Neutrophil (primary cell): ENCODE data around the gene KHDC1.
"Not testable (repeated sequence)": the region's sequence is repeated elsewhere in the genome, so short reads cannot be mapped to it uniquely, and the experiment has no call there.

ENCODE experiments used
- H3K27ac ChIP-seq: fragments of 200-600 bp; sonication (generic); 2 replicates; pipeline ENCODE4 v1.5.1; 2016; ENCODE audit warnings: mild to moderate bottlenecking, moderate library complexity
- H3K27me3 ChIP-seq: fragments of 200-600 bp; sonication (generic); 2 replicates; pipeline ENCODE4 v1.6.0; 2016; ENCODE audit warnings: mild to moderate bottlenecking
- H3K36me3 ChIP-seq: fragments of 200-600 bp; sonication (generic); 2 replicates; pipeline ENCODE4 v1.5.1; 2017
- H3K4me1 ChIP-seq, 2 experiments: fragments of 200-600 bp in 1 of 2; sonication (generic) in 1 of 2; 1 replicate in 1 of 2; 2 replicates in 1 of 2; pipeline versions ENCODE4 v1.5.1 to v1.6.1; 2013 to 2016; ENCODE audit warnings: low read depth in 1 of 2, low read length in 1 of 2, mild to moderate bottlenecking in 1 of 2, moderate library complexity in 1 of 2; ENCODE audit not compliant: control insufficient read depth in 1 of 2, insufficient read depth in 1 of 2
- H3K4me3 ChIP-seq, 2 experiments: fragments of 200-600 bp in 1 of 2; sonication (generic) in 1 of 2; 1 replicate in 1 of 2; 2 replicates in 1 of 2; pipeline ENCODE4 v1.5.1; 2013 to 2016; ENCODE audit warnings: low read depth in 1 of 2, low read length in 1 of 2, mild to moderate bottlenecking in 1 of 2, moderate library complexity in 1 of 2
- H3K9me3 ChIP-seq: fragments of 200-600 bp; sonication (generic); 2 replicates; pipeline ENCODE4 v1.5.1; 2016
- CTCF ChIP-seq: fragments of 200-600 bp; sonication (generic); IDR thresholded peaks from 2 replicates; pipeline ENCODE4 v1.5.1; 2016; ENCODE audit warnings: antibody characterized with exemption

KHDC1 gene

GRCh38 chr6:73204252-73204651, 58.7 kb downstream of the KHDC1 start:
- Histone ChIP-seq H3K27me3 (no peaks in the 10 kb centered on the region), H3K36me3 (no peaks in the 10 kb centered on the region), H3K27ac (no peak overlapping the region), H3K4me1 (peaks cover 7 to 9% of the 10 kb centered on the region in 2 experiments), H3K4me3 (no peak overlapping the region), H3K9me3 (no peaks in the 10 kb centered on the region)
- no peak for TF ChIP-seq CTCF

GRCh38 chr6:73203098-73203497, 59.9 kb downstream of the KHDC1 start:
- no peaks in the 10 kb centered on the region for H3K36me3 ChIP-seq
- peak overlapping the region; percentile 44 for H3K27ac ChIP-seq
- no peak for TF ChIP-seq CTCF
- no peaks in the 10 kb centered on the region for H3K27me3 ChIP-seq
- H3K4me3 ChIP-seq, result no peak overlapping the region
- H3K9me3 ChIP-seq, result no peaks in the 10 kb centered on the region
- peaks cover 7 to 9% of the 10 kb centered on the region in 2 experiments for H3K4me1 ChIP-seq

GRCh38 chr6:73200735-73201134, 62.3 kb downstream of the KHDC1 start:
- H3K9me3 ChIP-seq, result no peaks in the 10 kb centered on the region
- H3K27me3 ChIP-seq, result no peaks in the 10 kb centered on the region
- no peak overlapping the region for H3K27ac ChIP-seq
- H3K36me3 ChIP-seq, result no peaks in the 10 kb centered on the region
- no peak overlapping the region for H3K4me3 ChIP-seq
- TF ChIP-seq CTCF, result no peak
- H3K4me1 ChIP-seq, result peaks cover 18 to 20% of the 10 kb centered on the region in 2 experiments

DNA sequence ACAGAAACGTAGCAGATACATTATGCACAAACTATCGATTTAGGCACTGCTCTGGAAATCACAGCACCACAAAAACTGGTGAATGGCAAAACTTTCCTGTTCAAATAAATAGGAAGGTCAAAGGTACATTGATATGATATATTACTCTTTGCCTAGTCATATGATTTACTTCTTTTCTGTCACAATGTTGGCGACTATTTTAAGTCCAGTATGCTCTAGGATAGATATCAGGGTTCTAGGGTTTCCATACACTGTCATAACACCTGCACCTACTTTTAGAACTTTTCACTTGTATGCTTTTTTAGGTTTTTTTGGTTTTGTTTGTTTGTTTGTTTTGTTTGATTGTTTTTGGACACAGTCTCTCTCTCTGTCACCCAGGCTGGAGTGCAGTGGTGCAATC, 62.7 kb downstream of the KHDC1 start:
- no peaks in the 10 kb centered on the region for H3K36me3 ChIP-seq
- H3K4me1 ChIP-seq, result peaks cover 23 to 25% of the 10 kb centered on the region in 2 experiments
- H3K27ac ChIP-seq, result no peak overlapping the region
- H3K27me3 ChIP-seq, result no peaks in the 10 kb centered on the region
- no peak overlapping the region for H3K4me3 ChIP-seq
- no peak for TF ChIP-seq CTCF
- H3K9me3 ChIP-seq, result no peaks in the 10 kb centered on the region

DNA sequence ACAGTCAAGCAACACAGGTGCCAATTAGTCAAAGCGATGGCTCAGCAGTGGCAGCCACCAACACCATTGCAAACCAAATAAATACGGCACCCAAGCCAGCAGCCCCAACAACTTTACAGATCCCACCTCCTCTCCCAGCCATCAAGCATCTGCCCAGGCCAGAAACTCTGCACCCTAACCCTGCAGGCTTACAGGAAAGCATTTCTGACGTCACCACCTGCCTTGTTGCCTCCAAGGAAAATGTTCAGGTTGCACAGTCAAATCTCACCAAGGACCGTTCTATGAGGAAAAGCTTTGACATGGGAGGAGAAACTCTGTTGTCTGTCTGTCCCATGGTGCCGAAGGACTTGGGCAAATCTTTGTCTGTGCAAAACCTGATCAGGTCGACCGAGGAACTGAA, 68.3 kb downstream of the KHDC1 start:
- Histone ChIP-seq H3K27me3 (no peaks in the 10 kb centered on the region), H3K9me3 (no peaks in the 10 kb centered on the region), H3K36me3 (no peaks in the 10 kb centered on the region), H3K4me3 (no peak overlapping the region), H3K4me1 (peaks cover 61 to 62% of the 10 kb centered on the region in 2 experiments), H3K27ac (peak overlapping the region; percentile 68)
- TF ChIP-seq CTCF, result no peak

GRCh38 chr6:73193302-73193701, 69.7 kb downstream of the KHDC1 start:
- not testable (repeated sequence) for H3K4me3 ChIP-seq, H3K9me3 ChIP-seq

More at GRCh38 chr6:73193302-73193701, 69.7 kb downstream of the KHDC1 start:
- not testable (repeated sequence) for H3K36me3 ChIP-seq, H3K27me3 ChIP-seq, H3K27ac ChIP-seq
- peaks cover 67% of the 10 kb centered on the region in 2 experiments for H3K4me1 ChIP-seq
